EH (cell line): ENCODE data around the gene L2HGDH.

ENCODE experiments used
- DNase-seq: peaks from one replicate; pipeline ENCODE4 v3.0.0-alpha.2; 2015; ENCODE audit warnings: low read depth

L2HGDH gene

GRCh38 chr14:50288146-50288545 is 23.9 kb downstream of the L2HGDH start:
- no peak for DNase-seq

- DNase-seq: no peak
These were observed 26.2 kb downstream of the L2HGDH start for GRCh38 chr14:50285861-50286260.

- peak; percentile 9 for DNase-seq
These were observed 39.5 kb downstream of the L2HGDH start for GRCh38 chr14:50272498-50272897.

- DNase-seq: no peak
These were observed 41.1 kb downstream of the L2HGDH start for GRCh38 chr14:50270932-50271331.

GRCh38 chr14:50265029-50265428 is 47.0 kb downstream of the L2HGDH start:
- DNase-seq: no peak

- DNase-seq: no peak
These were observed 48.7 kb downstream of the L2HGDH start for GRCh38 chr14:50263321-50263720.

- no peak for DNase-seq
These were observed 49.2 kb downstream of the L2HGDH start for GRCh38 chr14:50262865-50263264.

GRCh38 chr14:50260511-50260910 is 51.5 kb downstream of the L2HGDH start:
- DNase-seq: peak; percentile 57

- no peak for DNase-seq
These were observed 52.0 kb downstream of the L2HGDH start for GRCh38 chr14:50260072-50260471.

GRCh38 chr14:50257732-50258131 is 54.3 kb downstream of the L2HGDH start:
- no peak for DNase-seq

GRCh38 chr14:50254248-50254647 is 57.8 kb downstream of the L2HGDH start:
- DNase-seq: no peak

GRCh38 chr14:50249136-50249775 is 62.8 kb downstream of the L2HGDH start:
- no peak for DNase-seq

GRCh38 chr14:50247245-50247644 is 64.8 kb downstream of the L2HGDH start:
- DNase-seq: no peak

GRCh38 chr14:50242566-50243310 is 69.3 kb downstream of the L2HGDH start:
- DNase-seq: no peak

GRCh38 chr14:50242096-50242495 is 69.9 kb downstream of the L2HGDH start:
- no peak for DNase-seq

- no peak for DNase-seq
These were observed 74.6 kb downstream of the L2HGDH start for GRCh38 chr14:50237427-50237826.

- DNase-seq: no peak
These were observed 78.1 kb downstream of the L2HGDH start for GRCh38 chr14:50233951-50234250.

GRCh38 chr14:50233166-50233950 is 78.7 kb downstream of the L2HGDH start:
- no peak for DNase-seq

- DNase-seq: no peak
These were observed 79.8 kb downstream of the L2HGDH start for GRCh38 chr14:50232276-50232642.

- DNase-seq: peak; percentile 87
These were observed 80.4 kb downstream of the L2HGDH start, which contains the start of gene SOS2 for GRCh38 chr14:50231475-50232275. TSS of gene SOS2 (minus strand) at chr14:50231578. CDS start at chr14:50231283, 295 bp downstream.

GRCh38 chr14:50230701-50231474 is 81.1 kb downstream of the L2HGDH start:
- peak; percentile 71 for DNase-seq

GRCh38 chr14:50230401-50230700 is 81.7 kb downstream of the L2HGDH start:
- DNase-seq: no peak
